Activated naive CD8-positive, alpha-beta T cell treated with anti-CD3 and anti-CD28 coated beads, Interleukin-2, amount 10 ng/mL, durations not matched to agents 7 days and 5 days (primary cell): Measurements from ENCODE around the gene AGO1. TPM values are rescaled to one million over a fixed set of nuclear protein-coding genes. Genes with fewer than 3 reads are reported as not detected.

Experiments
- ATAC-seq: fragments of 150-1000 bp; cut with Tn5 transposase; one replicate; pipeline ENCODE4 v1.10.0; 2021; ENCODE audit warnings: low read depth, moderate library complexity
- POLR2A ChIA-PET: fragments of 350-600 bp; sonication (Branson Sonifier 250); formaldehyde crosslinking; loops from one replicate; lab custom pipeline; 2021; ENCODE audit warnings: antibody characterized with exemption; lab: Charles Lee
- DNase-seq: peaks from one replicate; pipeline ENCODE4 v3.0.0; 2021
- H3K27ac Mint-ChIP-seq: one replicate; pipeline ENCODE4 v1.8.0; 2022; ENCODE audit warnings: mild to moderate bottlenecking, mixed read lengths
- H3K27me3 Mint-ChIP-seq: one replicate; pipeline ENCODE4 v1.8.0; 2022; ENCODE audit warnings: mild to moderate bottlenecking, moderate library complexity, mixed read lengths
- H3K36me3 Mint-ChIP-seq: one replicate; pipeline ENCODE4 v1.8.0; 2021; ENCODE audit warnings: mild to moderate bottlenecking, mixed read lengths
- H3K4me1 Mint-ChIP-seq: one replicate; pipeline ENCODE4 v1.8.0; 2021; ENCODE audit warnings: mixed read lengths
- H3K4me3 Mint-ChIP-seq: one replicate; pipeline ENCODE4 v1.8.0; 2022; ENCODE audit warnings: mild to moderate bottlenecking, moderate library complexity, mixed read lengths
- H3K9me3 Mint-ChIP-seq: one replicate; pipeline ENCODE4 v1.8.0; 2021; ENCODE audit warnings: mixed read lengths
- total RNA-seq, 2 experiments: library from RNA; stranded (reverse); gene quantifications; one replicate each; pipeline ENCODE4 v1.2.3, GENCODE V29; 2021

Gene AGO1
- total RNA-seq, 2 experiments from 2014 or later = 24.0 to 24.8 TPM

- H3K36me3 Mint-ChIP-seq = no peaks in the 10 kb centered on the region
- H3K27me3 Mint-ChIP-seq = no peaks in the 10 kb centered on the region
- no peaks in the 10 kb centered on the region for H3K9me3 Mint-ChIP-seq
- no peak overlapping the region for H3K4me3 Mint-ChIP-seq
- no peak for DNase-seq
- POLR2A ChIA-PET = no interaction called here
- no peaks in the 10 kb centered on the region for H3K4me1 Mint-ChIP-seq
- ATAC-seq = no peak
- H3K27ac Mint-ChIP-seq = no peak overlapping the region
Observed at GRCh38 chr1:35899941-35900340, 16.9 kb downstream of the AGO1 start.

- ATAC-seq = no peak
- H3K27ac Mint-ChIP-seq = no peak overlapping the region
Observed at GRCh38 chr1:35901235-35901634, 18.2 kb downstream of the AGO1 start.

GRCh38 chr1:35902671-35903070 lies 19.7 kb downstream of the AGO1 start:
- POLR2A ChIA-PET = no interaction called here
- Mint-ChIP-seq H3K27ac (no peak overlapping the region), H3K36me3 (peaks cover 2% of the 10 kb centered on the region)

More at GRCh38 chr1:35901235-35901634, 18.2 kb downstream of the AGO1 start:
- no peaks in the 10 kb centered on the region for H3K9me3 Mint-ChIP-seq
- H3K36me3 Mint-ChIP-seq = no peaks in the 10 kb centered on the region
- POLR2A ChIA-PET = no interaction called here
- H3K4me3 Mint-ChIP-seq = no peak overlapping the region
- no peaks in the 10 kb centered on the region for H3K27me3 Mint-ChIP-seq
- H3K4me1 Mint-ChIP-seq = no peaks in the 10 kb centered on the region
- no peak for DNase-seq

GRCh38 chr1:35914717-35915116 lies 31.7 kb downstream of the AGO1 start:
- Mint-ChIP-seq H3K9me3 (no peaks in the 10 kb centered on the region), H3K27me3 (no peaks in the 10 kb centered on the region), H3K36me3 (peaks cover 18% of the 10 kb centered on the region), H3K27ac (no peak overlapping the region), H3K4me1 (no peaks in the 10 kb centered on the region), H3K4me3 (no peak overlapping the region)
- POLR2A ChIA-PET = no interaction called here
- DNase-seq = no peak
- no peak for ATAC-seq

More at GRCh38 chr1:35902671-35903070, 19.7 kb downstream of the AGO1 start:
- DNase-seq (no peak), ATAC-seq (no peak)
- Mint-ChIP-seq H3K4me3 (no peak overlapping the region), H3K4me1 (no peaks in the 10 kb centered on the region), H3K27me3 (no peaks in the 10 kb centered on the region), H3K9me3 (no peaks in the 10 kb centered on the region)

- H3K9me3 Mint-ChIP-seq = no peaks in the 10 kb centered on the region
Observed at GRCh38 chr1:35915693-35916092, 32.7 kb downstream of the AGO1 start.

GRCh38 chr1:35923791-35924221 lies 40.8 kb downstream of the AGO1 start:
- Mint-ChIP-seq H3K36me3 (peaks cover 10% of the 10 kb centered on the region), H3K27ac (no peak overlapping the region), H3K27me3 (no peaks in the 10 kb centered on the region), H3K9me3 (no peaks in the 10 kb centered on the region), H3K4me3 (no peak overlapping the region), H3K4me1 (no peaks in the 10 kb centered on the region)
- no peak for ATAC-seq
- DNase-seq = no peak
- POLR2A ChIA-PET = no interaction called here

More at GRCh38 chr1:35915693-35916092, 32.7 kb downstream of the AGO1 start:
- Mint-ChIP-seq H3K27ac (no peak overlapping the region), H3K36me3 (peaks cover 24% of the 10 kb centered on the region), H3K27me3 (no peaks in the 10 kb centered on the region), H3K4me3 (no peak overlapping the region), H3K4me1 (no peaks in the 10 kb centered on the region)
- ATAC-seq (no peak), DNase-seq (no peak)
- POLR2A ChIA-PET = no interaction called here

- no peak for ATAC-seq
- Mint-ChIP-seq H3K36me3 (peaks cover 6% of the 10 kb centered on the region), H3K4me1 (no peaks in the 10 kb centered on the region), H3K9me3 (no peaks in the 10 kb centered on the region), H3K27me3 (no peaks in the 10 kb centered on the region), H3K4me3 (no peak overlapping the region), H3K27ac (no peak overlapping the region)
- no peak for DNase-seq
- POLR2A ChIA-PET = no interaction called here
Observed at GRCh38 chr1:35924838-35925237, 41.8 kb downstream of the AGO1 start.

- DNase-seq (no peak), ATAC-seq (no peak)
- no peaks in the 10 kb centered on the region for H3K9me3 Mint-ChIP-seq
- peaks cover 4% of the 10 kb centered on the region for H3K4me1 Mint-ChIP-seq
- no peak overlapping the region for H3K4me3 Mint-ChIP-seq
- POLR2A ChIA-PET = no interaction called here
- no peak overlapping the region for H3K27ac Mint-ChIP-seq
- H3K36me3 Mint-ChIP-seq = peaks cover 1% of the 10 kb centered on the region
- H3K27me3 Mint-ChIP-seq = no peaks in the 10 kb centered on the region
Observed at GRCh38 chr1:35925741-35926140, 42.7 kb downstream of the AGO1 start.

GRCh38 chr1:35927472-35927871 lies 44.5 kb downstream of the AGO1 start:
- no peaks in the 10 kb centered on the region for H3K27me3 Mint-ChIP-seq
- DNase-seq (no peak), ATAC-seq (no peak)
- H3K4me3 Mint-ChIP-seq = no peak overlapping the region
- no peaks in the 10 kb centered on the region for H3K36me3 Mint-ChIP-seq
- H3K4me1 Mint-ChIP-seq = peaks cover 12% of the 10 kb centered on the region
- H3K27ac Mint-ChIP-seq = no peak overlapping the region
- POLR2A ChIA-PET = interaction anchor here (0.7 kb wide), 1 partner anchor 44 kb away, joined by 6 read pairs; the partner anchor contains the start of gene AGO1
- no peaks in the 10 kb centered on the region for H3K9me3 Mint-ChIP-seq

- no peaks in the 10 kb centered on the region for H3K36me3 Mint-ChIP-seq
- DNase-seq = peak; percentile 44
- no peaks in the 10 kb centered on the region for H3K9me3 Mint-ChIP-seq
- peak overlapping the region; percentile 90 for H3K4me3 Mint-ChIP-seq
- no peak for ATAC-seq
- H3K4me1 Mint-ChIP-seq = peaks cover 27% of the 10 kb centered on the region
- no peaks in the 10 kb centered on the region for H3K27me3 Mint-ChIP-seq
- peak overlapping the region; percentile 95 for H3K27ac Mint-ChIP-seq
- POLR2A ChIA-PET = interaction anchor here (0.6 to 2.6 kb wide), 14 partner anchors 8 to 294 kb away, joined by 3 to 27 read pairs (median 4); partner anchors contain the start of genes AGO1 and TRAPPC3
Observed at GRCh38 chr1:35929730-35930592, 47.0 kb downstream of the AGO1 start.

GRCh38 chr1:35930593-35931445 lies 47.8 kb downstream of the AGO1 start, which contains the start of gene AGO3:
AGO3 (plus strand) TSS chr1:35931105; CDS start chr1:35931427, 322 bp downstream.
- Mint-ChIP-seq H3K36me3 (no peaks in the 10 kb centered on the region), H3K9me3 (no peaks in the 10 kb centered on the region), H3K4me3 (peak within 1 kb of the TSS; percentile 92), H3K27me3 (no peaks in the 10 kb centered on the region), H3K27ac (peak within 1 kb of the TSS; percentile 95), H3K4me1 (peaks cover 29% of the 10 kb centered on the region)
- ATAC-seq = peak; percentile 92
- POLR2A ChIA-PET = interaction anchor here (0.5 to 2.6 kb wide), 25 partner anchors 9 to 693 kb away, joined by 3 to 27 read pairs (median 4); partner anchors contain the start of genes AGO1, CLSPN, KIAA0319L and NCDN
- peak; percentile 93 for DNase-seq

- H3K27ac Mint-ChIP-seq = peak overlapping the region; percentile 90
- H3K9me3 Mint-ChIP-seq = no peaks in the 10 kb centered on the region
- ATAC-seq (no peak), DNase-seq (no peak)
- no peaks in the 10 kb centered on the region for H3K36me3 Mint-ChIP-seq
- peak overlapping the region; percentile 92 for H3K4me3 Mint-ChIP-seq
- peaks cover 29% of the 10 kb centered on the region for H3K4me1 Mint-ChIP-seq
- POLR2A ChIA-PET = interaction anchor here (0.5 to 2.6 kb wide), 20 partner anchors 9 to 640 kb away, joined by 3 to 27 read pairs (median 4); partner anchors contain the start of genes AGO1, CLSPN, KIAA0319L and NCDN
- H3K27me3 Mint-ChIP-seq = no peaks in the 10 kb centered on the region
Observed at GRCh38 chr1:35931446-35932157, 48.6 kb downstream of the AGO1 start.
